H9 (cell line): ENCODE data around the gene BTD. TPM values are rescaled to one million over a fixed set of nuclear protein-coding genes. Genes with fewer than 3 reads are reported as not detected.

Experiments
- DNase-seq: peaks from one replicate; pipeline ENCODE4 v3.0.0-alpha.2; 2017
- H2AFZ ChIP-seq: one replicate; pipeline ENCODE4 v1.6.1; 2013; ENCODE audit warnings: mild to moderate bottlenecking, low read length, control low read depth, moderate library complexity
- H2AK5ac ChIP-seq: 2 replicates; pipeline ENCODE4 v1.6.1; 2013; ENCODE audit warnings: low read length, control low read depth, mixed read lengths; ENCODE audit not compliant: insufficient read length
- H2BK120ac ChIP-seq: one replicate; pipeline ENCODE4 v1.6.1; 2013; ENCODE audit warnings: low read depth, mild to moderate bottlenecking, low read length, control low read depth, inconsistent platforms; ENCODE audit not compliant: poor library complexity, severe bottlenecking
- H2BK12ac ChIP-seq: 2 replicates; pipeline ENCODE4 v1.6.1; 2013; ENCODE audit warnings: low read length, control low read depth, mixed read lengths, low read depth; ENCODE audit not compliant: insufficient read length
- H2BK15ac ChIP-seq: 2 replicates; pipeline ENCODE4 v1.6.1; 2013; ENCODE audit warnings: low read depth, low read length, control low read depth
- H2BK20ac ChIP-seq: one replicate; pipeline ENCODE4 v1.6.1; 2013; ENCODE audit warnings: low read depth, mild to moderate bottlenecking, low read length, control low read depth, inconsistent platforms; ENCODE audit not compliant: poor library complexity, severe bottlenecking
- H2BK5ac ChIP-seq: 2 replicates; pipeline ENCODE4 v1.6.1; 2013; ENCODE audit warnings: low read length, control low read depth, mixed read lengths; ENCODE audit not compliant: insufficient read length
- H3K14ac ChIP-seq: 2 replicates; pipeline ENCODE4 v1.6.1; 2013; ENCODE audit warnings: low read length, control low read depth; ENCODE audit not compliant: insufficient read depth
- H3K18ac ChIP-seq: 2 replicates; pipeline ENCODE4 v1.6.1; 2013; ENCODE audit warnings: low read depth, mild to moderate bottlenecking, mixed read lengths, low read length, control low read depth; ENCODE audit not compliant: insufficient read length
- H3K23ac ChIP-seq: 2 replicates; pipeline ENCODE4 v1.6.1; 2013; ENCODE audit warnings: low read length, control low read depth, mixed read lengths, low read depth; ENCODE audit not compliant: insufficient read length
- H3K23me2 ChIP-seq: 2 replicates; pipeline ENCODE4 v1.6.1; 2013; ENCODE audit warnings: low read depth, mild to moderate bottlenecking, mixed read lengths, low read length, control low read depth; ENCODE audit not compliant: insufficient read length, poor library complexity, severe bottlenecking
- H3K27ac ChIP-seq: 2 replicates; pipeline ENCODE4 v1.5.1; 2013; ENCODE audit warnings: low read length, control low read depth, mixed read lengths, low read depth; ENCODE audit not compliant: insufficient read length
- H3K27me3 ChIP-seq: 2 replicates; pipeline ENCODE4 v1.6.1; 2013; ENCODE audit warnings: low read length, control low read depth, inconsistent platforms; ENCODE audit not compliant: insufficient read depth
- H3K4ac ChIP-seq: 2 replicates; pipeline ENCODE4 v1.6.1; 2013; ENCODE audit warnings: low read depth, mild to moderate bottlenecking, control low read depth, inconsistent platforms, low read length, moderate library complexity
- H3K4me1 ChIP-seq: 2 replicates; pipeline ENCODE4 v1.6.1; 2013; ENCODE audit warnings: low read length, control low read depth, inconsistent platforms; ENCODE audit not compliant: insufficient read depth
- H3K4me2 ChIP-seq: 2 replicates; pipeline ENCODE4 v1.6.1; 2013; ENCODE audit warnings: low read length, control low read depth, mixed read lengths; ENCODE audit not compliant: insufficient read length, insufficient read depth
- H3K56ac ChIP-seq: 2 replicates; pipeline ENCODE4 v1.6.1; 2013; ENCODE audit warnings: low read depth, mild to moderate bottlenecking, mixed read lengths, low read length, control low read depth; ENCODE audit not compliant: insufficient read length
- H3K79me1 ChIP-seq: 2 replicates; pipeline ENCODE4 v1.6.1; 2013; ENCODE audit warnings: low read depth, mild to moderate bottlenecking, moderate library complexity, low read length, control low read depth, inconsistent platforms; ENCODE audit not compliant: insufficient read depth, poor library complexity, severe bottlenecking
- H3K79me2 ChIP-seq: 2 replicates; pipeline ENCODE4 v1.6.1; 2013; ENCODE audit warnings: low read length, control low read depth, inconsistent platforms; ENCODE audit not compliant: insufficient read depth
- H3K9ac ChIP-seq: 2 replicates; pipeline ENCODE4 v1.6.1; 2013; ENCODE audit warnings: low read length, control low read depth, mixed read lengths; ENCODE audit not compliant: insufficient read length; ENCODE audit errors: extremely low read depth
- H3K9me3 ChIP-seq: one replicate; pipeline ENCODE4 v1.6.1; 2013; ENCODE audit warnings: low read depth, low read length, inconsistent platforms; ENCODE audit not compliant: control insufficient read depth
- H3T11ph ChIP-seq: one replicate; pipeline ENCODE4 v1.6.1; 2013; ENCODE audit warnings: mild to moderate bottlenecking, low read length, control low read depth, inconsistent platforms
- H4K20me1 ChIP-seq: one replicate; pipeline ENCODE4 v1.6.1; 2013; ENCODE audit not compliant: control insufficient read depth, insufficient read length, insufficient read depth
- H4K5ac ChIP-seq: 2 replicates; pipeline ENCODE4 v1.6.1; 2013; ENCODE audit warnings: low read depth, mild to moderate bottlenecking, mixed read lengths, low read length, control low read depth; ENCODE audit not compliant: insufficient read length
- H4K8ac ChIP-seq: replicated peaks from 2 replicates; pipeline ENCODE4 v1.6.1; 2013; ENCODE audit warnings: low read length, control low read depth, mixed read lengths, low read depth; ENCODE audit not compliant: insufficient read length
- H4K91ac ChIP-seq: 2 replicates; pipeline ENCODE4 v1.6.1; 2013; ENCODE audit warnings: low read depth, mild to moderate bottlenecking, moderate library complexity, mixed read lengths, low read length, control low read depth; ENCODE audit not compliant: insufficient read length
- H3K27ac Mint-ChIP-seq, 3 experiments: 2 replicates in 2 of 3; 3 replicates in 1 of 3; pipeline ENCODE4 v1.8.0; 2020 to 2021; ENCODE audit warnings: mixed read lengths in 3 of 3, mild to moderate bottlenecking in 1 of 3, moderate library complexity in 1 of 3
- H3K27me3 Mint-ChIP-seq: 2 replicates; pipeline ENCODE4 v1.8.0; 2021; ENCODE audit warnings: low read depth, mild to moderate bottlenecking, moderate library complexity, mixed read lengths
- H3K36me3 Mint-ChIP-seq, 3 experiments: 2 replicates in 2 of 3; 3 replicates in 1 of 3; pipeline ENCODE4 v1.8.0; 2020 to 2021; ENCODE audit warnings: low read depth in 3 of 3, mixed read lengths in 3 of 3; ENCODE audit not compliant: insufficient read depth in 1 of 3
- H3K4me1 Mint-ChIP-seq, 2 experiments: 2 replicates each; pipeline ENCODE4 v1.8.0; 2020; ENCODE audit warnings: mixed read lengths in 2 of 2
- H3K4me3 Mint-ChIP-seq, 2 experiments: 2 replicates in 1 of 2; 3 replicates in 1 of 2; pipeline ENCODE4 v1.8.0; 2020 to 2021; ENCODE audit warnings: mild to moderate bottlenecking in 2 of 2, mixed read lengths in 2 of 2, moderate library complexity in 1 of 2
- H3K9me3 Mint-ChIP-seq, 2 experiments: 2 replicates in 1 of 2; 3 replicates in 1 of 2; pipeline ENCODE4 v1.8.0; 2020; ENCODE audit warnings: mild to moderate bottlenecking in 2 of 2, mixed read lengths in 2 of 2, moderate library complexity in 1 of 2
- CTCF ChIP-seq: fragments of 200-600 bp; sonication (generic); conservative IDR thresholded peaks from 3 replicates; pipeline ENCODE4 v1.8.0; 2021; ENCODE audit warnings: antibody characterized with exemption, mild to moderate bottlenecking
- WGBS: extraction: QIAGEN DNeasy Blood & Tissue Kit; methylation state at CpG from one replicate; pipeline ENCODE4 v1.1.7; 2013; ENCODE audit warnings: missing lambda C conversion rate, low lambda C conversion rate, mixed read lengths; ENCODE audit not compliant: insufficient read length; ENCODE audit errors: extremely low coverage; 5-methylcytosine and 5-hydroxymethylcytosine counted together
- total RNA-seq: library from RNA; stranded (reverse); gene quantifications from 2 replicates; pipeline ENCODE4 v1.2.1, GENCODE V29; 2021

BTD gene
- total RNA-seq, 1 experiment from 2014 or later = 21.5 TPM

- Histone ChIP-seq H3K14ac (no peak overlapping the region), H3K4ac (no peak overlapping the region), H2BK5ac (no peak overlapping the region), H3K56ac (no peak overlapping the region), H4K91ac (no peak overlapping the region), H3T11ph (no peak overlapping the region), H4K5ac (no peak overlapping the region), H3K18ac (no peak overlapping the region), H3K23me2 (no peaks in the 10 kb centered on the region), H3K79me2 (no peaks in the 10 kb centered on the region), H2AK5ac (no peak overlapping the region), H2BK12ac (no peak overlapping the region), H3K27ac (no peak overlapping the region), H4K8ac (no peak overlapping the region), H3K4me1 (no peaks in the 10 kb centered on the region), H3K9me3 (no peaks in the 10 kb centered on the region), H2BK120ac (no peak overlapping the region), H2AFZ (no peak overlapping the region), H3K4me2 (no peak overlapping the region), H3K79me1 (no peaks in the 10 kb centered on the region), H3K9ac (no peak overlapping the region), H4K20me1 (no peaks in the 10 kb centered on the region), H2BK15ac (no peak overlapping the region), H3K27me3 (no peaks in the 10 kb centered on the region), H3K23ac (no peak overlapping the region), H2BK20ac (no peak overlapping the region)
- no peak for DNase-seq
- H3K4me1 Mint-ChIP-seq = no peaks in the 10 kb centered on the region
- peaks cover 4 to 46% (median 34%) of the 10 kb centered on the region in 3 experiments; a peak in 5 of 7 replicates for H3K36me3 Mint-ChIP-seq
- no peak overlapping the region for H3K4me3 Mint-ChIP-seq
- no peak overlapping the region for H3K27ac Mint-ChIP-seq
- H3K9me3 Mint-ChIP-seq = no peaks in the 10 kb centered on the region
- no peaks in the 10 kb centered on the region for H3K27me3 Mint-ChIP-seq
- no CpG with 5 or more reads among the region's 2 CpGs for WGBS
- no peak for TF ChIP-seq CTCF
Observed at GRCh38 chr3:15579051-15579450, 22.5 kb upstream of the BTD start.
